HuH-7 (cell line): Measurements from ENCODE around the gene CFAP99.
A peak's percentile ranks its signal among the peaks of the same experiment; 100 is the strongest.

Source experiments
- DNase-seq: peaks from one replicate; pipeline ENCODE4 v3.0.0; 2011; ENCODE audit warnings: low spot score

Gene CFAP99

DNA sequence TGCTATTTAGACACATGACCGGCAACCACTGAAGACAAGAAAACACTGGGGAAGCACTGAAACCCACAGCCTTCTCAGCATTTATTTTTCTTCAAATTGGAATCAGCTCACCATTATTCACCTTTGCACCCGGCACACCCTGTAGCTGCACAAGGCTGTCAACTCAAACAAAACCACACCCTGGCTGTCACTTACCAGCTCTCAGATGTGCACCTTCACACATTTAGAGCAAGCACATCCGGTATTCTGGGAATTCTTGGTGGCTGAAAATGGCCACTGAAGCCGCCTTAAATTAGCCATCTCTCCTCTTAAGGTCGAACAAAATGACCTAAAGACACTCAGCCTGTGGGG, 6.2 kb upstream of the CFAP99 start:
- peak; percentile 61 for DNase-seq

DNA sequence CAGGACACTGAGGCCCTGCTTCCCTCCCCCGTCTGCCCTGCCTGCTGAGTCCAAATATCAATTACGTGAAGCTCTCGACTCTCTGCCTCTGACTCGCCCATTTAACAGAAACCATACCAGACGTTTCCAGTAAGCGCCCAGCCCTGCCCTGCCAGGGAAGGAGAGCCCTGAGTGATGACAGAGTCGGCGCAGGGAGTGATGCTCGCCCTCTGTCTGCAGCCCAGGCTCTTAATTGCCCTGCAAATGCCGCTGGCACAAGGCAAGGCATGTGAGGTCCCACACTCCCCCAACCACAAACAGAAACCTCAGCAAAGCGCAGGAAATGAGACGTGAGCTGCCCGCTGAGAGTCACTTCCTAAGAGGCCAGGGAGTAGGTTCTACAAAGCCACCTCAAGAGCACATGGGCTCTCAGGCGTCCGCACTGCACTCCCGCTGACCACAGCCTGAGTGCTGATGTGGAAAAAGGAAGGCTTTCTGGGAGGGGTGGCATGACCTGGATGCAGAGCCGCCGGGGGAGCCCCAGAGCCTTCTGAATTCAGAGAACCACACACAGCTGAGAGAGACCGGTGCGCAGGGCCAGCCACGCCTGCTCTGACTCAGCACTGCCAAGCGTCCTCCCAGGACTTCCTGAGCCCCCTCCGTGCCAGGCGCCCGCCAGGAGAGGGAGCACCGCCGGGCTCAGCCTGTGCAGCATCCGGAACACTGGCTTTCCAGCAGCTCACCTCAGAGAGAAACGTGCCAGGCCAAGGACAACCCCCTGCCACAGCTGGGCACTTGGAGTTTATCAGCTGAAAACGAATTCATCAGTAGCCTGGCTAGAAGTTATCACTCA, 5.7 kb upstream of the CFAP99 start:
- peak; percentile 47 for DNase-seq

DNA sequence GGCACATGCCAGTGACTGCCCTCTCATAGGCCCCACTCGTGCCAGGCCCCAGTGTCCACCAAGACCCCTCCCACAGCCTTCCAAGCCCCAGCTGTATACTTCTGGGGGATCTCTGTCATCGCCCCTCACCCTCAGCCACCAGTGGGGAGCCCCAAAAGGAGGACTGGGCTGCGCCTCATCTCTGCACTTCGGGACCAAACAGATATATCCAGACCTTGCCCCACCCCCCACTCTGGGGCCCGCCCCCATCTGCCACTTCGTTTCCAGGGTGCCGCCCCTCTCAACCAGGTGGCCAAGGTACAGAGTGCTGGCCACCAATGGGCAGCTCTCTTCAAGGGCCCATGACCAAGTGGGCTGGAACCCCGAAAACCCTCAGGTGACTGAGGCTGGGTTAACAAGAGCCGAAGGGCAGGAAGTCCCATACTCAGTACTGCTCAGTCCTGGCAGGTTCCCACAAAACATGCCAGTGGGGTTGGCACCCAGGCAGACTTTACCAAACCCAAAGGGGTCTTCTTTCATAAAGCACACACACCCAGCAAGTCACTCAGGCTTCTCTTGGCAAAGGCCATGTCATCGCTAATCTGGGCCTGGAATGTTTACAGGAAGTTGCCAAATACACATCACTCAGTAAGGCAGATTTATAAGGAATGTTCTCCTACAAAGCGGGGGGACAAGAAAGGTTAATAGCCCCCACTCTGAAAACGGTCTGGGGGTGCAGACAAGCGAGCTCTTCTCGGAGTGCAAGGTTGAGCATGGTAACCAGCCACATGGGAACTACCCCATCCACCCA, 4.7 kb upstream of the CFAP99 start:
- no peak for DNase-seq

DNA sequence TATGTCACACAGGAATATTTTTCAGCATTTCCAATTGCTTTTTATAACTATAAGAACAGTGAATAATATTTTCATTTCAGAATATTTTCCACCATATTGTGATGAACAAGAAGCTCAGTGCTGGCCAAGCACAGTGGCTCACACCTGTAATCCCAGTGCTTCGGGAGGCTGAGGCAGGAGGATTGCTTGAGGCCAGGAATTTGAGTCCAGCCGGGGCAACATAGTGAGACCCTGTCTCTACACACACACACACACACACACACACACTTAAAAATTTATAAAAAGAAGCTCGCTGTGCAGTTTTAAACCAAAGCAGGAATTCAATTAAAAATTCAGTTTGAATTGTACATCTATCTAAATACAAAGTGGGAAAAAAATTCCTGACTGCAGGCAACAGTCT, 3.5 kb upstream of the CFAP99 start:
- DNase-seq: no peak

DNA sequence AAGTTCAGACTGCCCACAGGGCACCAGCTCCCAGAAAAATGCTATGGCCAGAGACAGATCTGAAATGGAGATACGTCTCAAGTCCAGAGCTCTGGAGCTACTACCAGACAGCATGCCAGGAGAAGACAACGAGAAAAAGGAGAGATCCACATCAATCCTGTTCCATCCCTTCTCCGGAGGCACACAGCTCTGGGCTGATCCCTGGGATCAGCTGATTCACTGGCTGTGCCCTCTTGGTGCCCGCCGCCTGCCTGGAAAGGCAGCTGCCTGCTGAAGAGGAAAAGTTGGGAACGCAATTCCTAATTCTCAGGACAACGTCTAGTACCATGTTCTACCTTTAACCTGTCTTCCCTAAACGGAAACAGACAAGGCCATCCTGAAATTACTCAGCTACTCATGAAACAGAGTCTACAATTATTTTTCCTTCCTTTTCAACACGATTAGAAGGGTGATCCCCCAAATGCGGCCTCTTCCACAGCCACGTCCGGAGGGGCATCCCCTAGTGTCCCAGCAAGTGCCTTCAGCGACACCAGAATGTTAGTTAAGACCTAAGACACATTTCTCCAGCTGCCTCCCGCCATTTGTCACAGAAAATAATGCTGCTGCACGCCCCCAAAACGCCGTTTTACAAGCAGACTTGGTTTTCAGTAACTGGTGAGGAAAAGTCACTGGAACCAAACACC, 2.7 kb upstream of the CFAP99 start:
- DNase-seq: no peak

DNA sequence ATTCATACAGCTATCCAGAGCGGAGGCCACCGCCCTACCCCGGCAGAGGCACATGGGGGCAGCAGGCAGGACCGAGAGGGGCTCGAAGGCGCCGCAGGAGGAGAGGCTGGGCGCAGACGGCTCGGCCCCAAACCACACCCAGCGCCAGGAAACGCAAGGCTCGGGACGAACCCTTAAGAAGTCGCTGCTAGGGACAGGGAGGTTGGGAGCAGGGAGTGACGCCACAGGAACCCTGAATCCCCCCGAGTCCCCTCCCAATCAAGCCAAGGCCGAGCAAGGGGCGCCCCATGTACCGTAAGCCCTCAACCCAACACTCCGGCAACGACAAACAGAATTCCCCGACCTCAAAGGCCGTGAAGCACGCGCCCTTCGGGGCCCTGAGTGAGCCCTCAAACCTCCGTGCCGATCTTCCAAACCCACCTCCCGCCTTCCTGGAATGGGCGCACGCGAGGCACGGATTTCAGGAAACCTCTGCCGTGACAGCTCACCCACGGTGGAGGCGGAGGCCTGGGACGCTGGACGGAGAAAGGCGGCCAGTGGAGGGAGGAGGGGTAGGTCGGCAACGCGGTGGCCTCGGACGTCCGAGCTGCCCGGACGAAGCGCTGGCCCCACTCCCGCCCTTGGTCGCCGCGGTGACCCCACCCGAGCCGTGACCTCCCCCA, 2.1 kb upstream of the CFAP99 start:
- peak; percentile 28 for DNase-seq

DNA sequence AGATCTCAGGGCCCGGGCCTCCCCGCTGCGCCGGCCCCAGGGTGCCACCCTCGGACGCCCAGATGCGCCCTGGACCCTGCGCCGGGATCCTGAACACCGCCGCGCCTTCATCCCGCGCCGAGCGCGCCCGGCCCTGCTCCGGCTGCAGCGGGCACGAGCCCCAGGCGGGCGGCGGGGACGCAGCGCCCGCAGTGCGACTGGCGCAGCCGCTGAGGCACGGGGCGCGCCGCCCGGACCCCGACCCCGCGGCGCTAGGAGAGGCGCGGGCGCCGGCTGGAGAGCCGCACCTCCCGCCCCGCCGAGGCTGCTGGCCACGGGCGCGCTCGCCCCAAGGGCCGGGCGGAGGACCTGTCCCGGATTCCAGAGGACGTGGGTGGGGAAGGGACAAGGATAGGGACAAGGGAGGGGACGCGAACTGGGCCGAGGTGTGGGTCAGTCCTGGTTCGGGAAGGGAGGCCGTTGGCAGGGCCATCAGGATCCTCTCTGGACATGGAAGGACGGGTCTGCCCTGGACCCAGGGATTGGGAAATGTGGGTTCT, 1.5 kb upstream of the CFAP99 start:
- peak; percentile 32 for DNase-seq

DNA sequence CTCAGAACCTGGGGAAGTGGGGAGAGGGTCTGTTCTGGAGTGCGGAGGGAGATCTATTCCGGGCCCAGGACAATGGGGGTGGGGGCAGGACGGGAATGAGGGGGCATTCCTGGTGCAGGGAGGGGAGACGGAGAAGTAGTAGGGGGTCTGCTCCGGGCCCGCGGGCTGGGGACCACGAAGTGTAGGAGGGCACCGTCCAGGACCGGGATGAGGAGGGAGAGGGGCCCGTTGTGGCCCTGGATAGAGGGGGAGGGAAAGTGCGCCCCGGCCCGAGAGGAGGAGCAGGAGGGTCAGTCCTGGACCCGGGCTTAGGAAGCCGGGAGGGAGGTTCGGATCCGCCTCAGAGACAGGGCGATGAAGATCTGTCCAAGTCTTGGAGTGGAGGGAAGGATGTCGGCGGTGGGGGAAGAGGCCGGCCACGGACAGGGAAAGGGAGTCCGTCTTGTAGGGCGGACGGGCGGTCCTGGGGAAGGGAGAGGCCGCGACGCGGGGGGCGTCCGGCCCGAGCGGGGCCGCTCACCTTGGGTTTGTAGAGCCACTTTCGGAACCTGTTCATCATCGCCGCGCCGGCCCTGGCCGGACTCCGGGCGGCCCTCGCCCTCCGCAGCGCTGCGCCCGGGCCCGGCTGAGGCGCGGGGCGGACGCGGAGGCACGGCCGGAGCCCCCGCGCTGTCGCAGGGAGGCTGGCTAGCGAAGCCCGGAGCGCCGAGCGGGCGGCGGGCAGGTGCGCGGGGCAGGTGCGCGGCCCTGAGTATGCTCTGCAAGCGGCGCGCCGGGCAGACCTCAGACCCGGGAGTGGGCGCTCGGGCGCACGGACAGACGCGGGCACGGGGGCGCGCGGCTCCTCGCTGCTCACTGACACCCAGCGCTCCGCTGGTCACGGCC, 748 bp upstream of the CFAP99 start, which contains the start of gene ZFYVE28:
Gene ZFYVE28, minus strand, starts transcription at position 881 of the 885 bp plus-strand sequence. Its CDS starts 322 bp downstream, at position 559.
- DNase-seq: peak; percentile 46

DNA sequence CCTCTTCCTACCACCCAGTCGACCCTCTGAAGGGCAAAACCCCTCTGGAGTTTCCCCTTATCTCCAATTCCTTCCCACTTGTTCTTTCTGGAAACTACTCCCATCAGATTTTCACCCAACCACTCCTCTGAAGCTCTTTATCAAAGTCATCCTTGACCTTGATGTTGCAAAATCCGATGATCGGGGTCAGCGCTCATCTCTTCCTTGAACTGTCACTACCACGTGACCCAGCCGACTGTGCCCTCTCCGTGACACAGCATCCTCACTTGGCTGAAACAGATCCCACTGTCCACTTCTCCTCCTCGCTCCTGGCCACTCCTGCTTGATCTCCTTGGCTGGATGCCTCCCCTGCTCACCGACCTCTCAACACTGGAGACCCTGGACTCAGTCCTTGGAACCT, 1.1 kb downstream of the CFAP99 start:
- no peak for DNase-seq

DNA sequence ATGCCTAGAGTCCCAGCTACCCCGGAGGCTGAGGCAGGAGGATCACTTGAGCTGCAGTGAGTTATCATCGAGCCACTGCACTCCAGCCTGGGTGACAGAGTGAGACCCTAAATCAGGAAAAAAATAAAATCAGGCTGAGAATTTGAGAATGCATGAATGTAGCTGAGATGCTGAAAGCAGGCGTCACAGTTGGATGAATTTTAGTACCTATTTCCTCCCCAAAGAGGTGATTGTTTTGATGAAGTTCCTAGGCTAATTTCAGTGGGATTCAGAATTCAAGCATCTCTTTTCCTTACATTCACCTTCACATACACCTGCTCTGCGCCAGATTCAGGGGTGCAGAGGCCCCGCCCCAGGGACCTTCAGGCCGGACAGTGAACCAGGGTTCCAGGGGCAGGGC, 3.2 kb downstream of the CFAP99 start:
- DNase-seq: no peak

DNA sequence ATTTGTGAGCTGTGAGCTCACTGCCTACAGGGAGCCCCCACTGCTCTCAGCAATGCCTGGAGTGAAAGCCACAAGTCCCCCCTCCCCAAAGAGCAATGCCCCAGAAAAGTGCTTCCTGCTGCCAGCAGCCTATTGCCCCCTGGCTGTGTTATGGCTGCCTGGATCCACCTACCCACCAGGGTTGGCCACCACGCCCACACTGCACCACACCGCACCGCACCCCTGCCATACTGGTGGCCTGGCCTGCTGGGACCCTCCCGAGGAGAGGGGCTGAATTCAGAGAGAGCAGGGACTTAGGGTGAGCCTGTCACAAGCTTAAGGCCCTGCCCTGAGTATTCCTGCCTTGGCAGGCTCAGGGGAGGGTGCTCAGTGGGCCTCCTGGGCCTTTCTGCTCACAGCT, 4.3 kb downstream of the CFAP99 start:
- DNase-seq: no peak

DNA sequence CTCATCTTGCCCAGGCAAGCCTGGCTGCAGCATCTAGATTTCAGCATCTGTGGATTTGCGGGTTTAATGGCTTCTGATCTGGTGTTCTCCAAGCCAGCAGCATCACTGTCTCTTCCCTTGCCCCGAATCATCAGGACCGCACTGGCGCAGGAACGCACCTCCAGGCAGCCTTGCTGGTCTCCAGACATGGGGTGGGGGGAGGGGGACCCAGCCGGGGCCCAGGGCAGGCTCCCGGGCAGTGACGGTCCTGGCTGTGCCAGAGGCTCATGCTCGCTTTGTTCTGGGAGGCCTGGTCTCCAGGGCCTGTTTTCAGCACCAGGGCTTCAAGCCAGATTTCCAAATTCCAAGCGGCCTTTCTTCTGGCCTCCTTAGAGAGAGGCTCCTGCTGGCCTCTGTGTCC, 4.9 kb downstream of the CFAP99 start:
- no peak for DNase-seq

DNA sequence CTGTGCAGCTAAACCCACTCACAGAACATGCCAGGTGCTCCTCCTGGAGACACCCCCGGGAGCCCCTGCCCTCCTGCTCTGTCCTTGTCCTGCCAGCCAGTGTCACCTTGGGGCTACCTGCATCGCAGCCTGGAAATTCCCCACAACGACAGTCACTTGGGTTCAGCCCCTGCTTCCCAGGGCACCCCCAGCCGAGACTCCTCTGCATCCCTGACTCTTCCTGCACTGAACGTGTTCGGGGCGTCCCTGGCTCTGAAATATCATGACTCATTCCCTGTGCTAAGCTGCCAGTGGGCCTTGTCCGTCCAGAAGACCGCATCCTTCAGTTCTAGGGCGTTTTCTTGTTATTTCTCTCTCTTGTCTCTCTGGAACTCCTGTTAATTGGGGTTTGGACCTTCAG, 5.8 kb downstream of the CFAP99 start:
- no peak for DNase-seq

DNA sequence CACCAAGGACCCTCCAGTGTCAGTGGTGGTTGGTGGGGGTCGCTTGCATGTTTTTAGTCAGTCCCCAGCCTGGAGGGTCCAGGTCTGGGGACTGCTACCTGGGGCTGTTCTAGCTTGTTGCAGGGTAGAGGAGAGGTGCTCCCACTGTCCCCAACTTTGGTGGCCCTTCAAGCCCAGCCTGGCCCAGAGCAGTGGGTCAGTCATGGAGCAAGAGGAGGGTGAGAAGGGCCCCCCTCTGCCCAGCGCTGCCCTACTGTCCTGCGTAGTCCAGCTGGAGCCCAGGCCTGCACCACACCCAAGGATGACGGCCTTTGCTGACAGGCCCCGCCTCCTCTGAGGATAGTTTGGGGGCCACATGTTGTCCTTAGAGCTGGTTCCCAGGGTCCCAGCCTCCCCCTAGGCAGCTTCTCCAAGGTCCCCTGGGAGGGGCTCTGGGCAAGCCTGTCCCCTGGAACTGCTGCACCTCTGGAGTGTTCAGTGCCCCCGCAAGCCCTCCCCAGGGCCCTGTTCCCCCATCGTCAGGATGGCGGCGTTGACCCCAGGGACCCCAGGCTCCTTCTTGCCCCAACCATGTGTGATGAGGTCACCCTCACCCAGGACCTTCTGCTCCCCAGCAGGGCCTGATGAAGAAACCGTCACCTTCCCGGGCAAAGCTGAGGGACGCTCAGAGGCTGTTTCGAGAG, 6.8 kb downstream of the CFAP99 start:
- DNase-seq: no peak

DNA sequence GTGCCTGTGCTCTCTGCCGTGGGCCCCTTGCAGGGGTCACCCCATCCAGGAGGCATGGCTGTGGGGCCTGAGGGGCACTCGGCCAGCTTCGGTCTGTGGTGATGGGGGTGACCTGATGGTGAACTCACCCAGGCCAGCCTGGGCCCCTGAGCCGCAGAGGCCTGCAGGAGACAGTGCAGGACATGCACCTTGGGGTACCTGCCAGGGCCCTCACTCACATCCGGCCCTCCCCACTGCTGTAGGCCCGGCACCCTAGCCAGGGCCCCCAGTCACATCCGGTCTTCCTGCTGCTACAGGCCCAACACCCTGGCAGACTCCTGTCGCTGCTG, 7.3 kb downstream of the CFAP99 start:
- no peak for DNase-seq

DNA sequence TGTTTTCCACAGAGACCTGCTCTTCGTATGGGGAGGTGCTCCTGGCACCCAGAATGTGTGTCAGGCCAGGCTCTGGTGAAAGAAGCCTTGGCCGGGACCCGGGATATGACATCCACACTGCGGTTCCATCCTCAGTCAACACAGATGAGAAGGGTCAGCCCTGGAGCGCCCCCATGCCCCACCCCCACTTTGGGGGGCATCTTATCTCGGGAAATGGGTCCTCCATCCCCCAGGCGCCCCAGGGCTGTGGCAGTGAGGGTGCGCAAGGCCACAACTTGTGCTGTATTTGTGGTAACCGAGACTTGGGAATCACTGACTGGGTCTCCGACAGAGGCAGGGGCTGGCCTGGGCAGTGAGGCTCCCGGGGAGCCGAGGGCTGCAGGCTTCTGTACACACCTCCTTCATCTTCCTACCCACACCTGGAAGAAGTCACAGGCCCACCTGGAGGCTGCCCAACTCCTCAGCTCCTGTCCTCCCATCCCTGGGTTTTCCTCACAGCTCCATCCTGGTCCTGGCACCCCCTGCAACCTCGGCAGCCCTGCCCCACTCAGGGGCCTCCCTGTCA, 8.0 kb downstream of the CFAP99 start:
- DNase-seq: no peak

DNA sequence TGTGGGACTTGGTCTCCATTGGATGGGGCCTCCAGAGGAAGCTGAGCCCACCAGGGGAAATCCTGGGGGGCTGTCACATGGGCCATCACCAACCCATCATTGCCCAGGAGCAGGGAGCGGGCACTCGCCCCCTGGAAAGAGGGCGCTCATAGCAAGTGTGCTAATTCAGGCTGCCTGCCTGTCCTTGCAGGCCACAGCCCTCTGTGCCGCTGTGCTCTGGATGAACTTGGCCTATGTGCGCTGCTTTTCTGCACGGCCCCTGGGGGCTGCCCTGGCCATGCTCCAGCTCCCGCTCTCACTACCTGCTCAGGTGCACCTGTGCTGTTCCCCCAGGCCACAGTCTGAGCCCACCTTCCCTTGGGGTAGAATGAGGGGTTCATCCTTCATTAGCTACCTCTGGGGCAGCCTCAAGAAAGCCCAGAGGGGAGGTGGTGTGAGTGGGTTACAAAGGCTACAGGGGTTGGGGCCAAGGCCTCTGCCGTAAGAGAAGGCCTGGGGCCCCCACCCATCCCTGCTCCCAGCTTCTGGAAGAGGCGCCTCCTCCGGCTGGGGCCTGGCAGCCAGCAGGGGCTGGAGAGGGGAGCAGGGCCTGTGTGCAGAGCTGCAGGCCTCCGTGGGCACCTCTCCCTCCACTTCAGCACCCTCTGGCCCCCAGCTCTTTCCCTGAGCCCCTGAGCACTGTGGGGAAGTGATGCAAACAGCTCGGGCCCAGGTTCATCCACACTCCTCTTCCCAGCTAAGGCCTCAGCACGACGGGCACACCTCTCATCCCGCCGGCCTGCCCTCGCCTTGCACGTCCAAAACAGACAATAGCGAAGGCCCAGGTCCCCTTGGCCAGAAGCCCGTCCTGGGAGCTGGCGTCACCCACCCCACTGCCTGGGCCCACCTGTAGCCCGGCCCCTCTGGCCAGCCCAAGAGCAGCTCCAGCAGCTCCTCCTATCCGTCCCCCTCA, 8.9 kb downstream of the CFAP99 start:
- no peak for DNase-seq

DNA sequence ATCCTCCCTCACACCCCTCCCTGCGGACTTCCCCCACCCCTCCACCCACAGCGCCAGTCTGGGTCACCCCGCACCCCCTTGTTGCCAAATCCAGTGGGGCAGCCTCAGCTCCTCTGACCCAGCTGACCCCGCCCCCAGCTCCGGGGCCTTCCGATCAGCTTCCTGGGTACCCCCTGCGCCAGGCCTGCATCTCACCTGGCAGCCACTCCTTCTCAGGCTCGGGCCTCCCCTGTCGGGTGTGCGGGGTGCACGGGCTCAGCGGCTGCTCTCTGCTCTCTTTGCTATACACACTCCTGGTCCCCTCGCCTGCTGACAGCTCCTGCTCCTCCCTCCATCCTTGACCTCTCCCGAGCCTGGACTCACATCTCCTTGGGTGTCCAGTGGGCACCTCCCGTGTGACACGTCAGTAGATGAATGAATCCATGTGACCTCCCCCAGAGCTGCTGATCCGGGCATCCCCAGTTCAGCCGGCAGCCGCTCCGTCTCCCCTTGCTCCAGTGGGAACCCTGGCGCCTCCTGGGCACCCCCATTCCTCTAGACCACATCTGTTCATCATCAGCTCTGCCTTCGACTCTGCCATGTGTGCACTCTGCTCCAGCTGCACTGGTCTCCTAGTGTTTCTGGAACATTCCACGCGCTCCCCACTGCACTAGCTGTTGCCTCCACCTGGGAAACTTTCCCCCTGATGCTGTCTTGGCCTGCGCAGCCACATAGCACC, 9.9 kb downstream of the CFAP99 start:
- no peak for DNase-seq
